HUES6 (cell line): ENCODE data around the gene TSFM.

Source experiments
- H3K27ac ChIP-seq: 2 replicates; pipeline ENCODE4 v1.7.0; 2013; ENCODE audit warnings: low read depth, mild to moderate bottlenecking, low read length, inconsistent platforms
- H3K27me3 ChIP-seq: 2 replicates; pipeline ENCODE4 v1.6.1; 2013; ENCODE audit warnings: low read length; ENCODE audit not compliant: control insufficient read depth, insufficient read depth
- H3K36me3 ChIP-seq: 2 replicates; pipeline ENCODE4 v1.6.1; 2013; ENCODE audit warnings: low read length; ENCODE audit not compliant: control insufficient read depth, insufficient read depth
- H3K4me1 ChIP-seq: 2 replicates; pipeline ENCODE4 v1.6.1; 2013; ENCODE audit warnings: low read length; ENCODE audit not compliant: control insufficient read depth, insufficient read depth
- H3K4me3 ChIP-seq: 2 replicates; pipeline ENCODE4 v1.5.1; 2013; ENCODE audit warnings: low read depth, low read length
- H3K9ac ChIP-seq: one replicate; pipeline ENCODE4 v1.6.1; 2013; ENCODE audit warnings: mild to moderate bottlenecking, low read length
- H3K9me3 ChIP-seq: 2 replicates; pipeline ENCODE4 v1.6.1; 2013; ENCODE audit warnings: low read depth, low read length; ENCODE audit not compliant: control insufficient read depth, insufficient read depth

The TSFM gene

GRCh38 chr12:57809425-57809824 lies 26.8 kb downstream of the TSFM start:
- no peaks in the 10 kb centered on the region for H3K9me3 ChIP-seq
- peaks cover 18% of the 10 kb centered on the region for H3K36me3 ChIP-seq
- H3K4me3 ChIP-seq = no peak overlapping the region
- no peak overlapping the region for H3K27ac ChIP-seq
- no peaks in the 10 kb centered on the region for H3K4me1 ChIP-seq
- no peaks in the 10 kb centered on the region for H3K27me3 ChIP-seq
- no peak overlapping the region for H3K9ac ChIP-seq

GRCh38 chr12:57810450-57810849 lies 27.9 kb downstream of the TSFM start:
- no peaks in the 10 kb centered on the region for H3K4me1 ChIP-seq
- H3K27ac ChIP-seq = no peak overlapping the region
- H3K36me3 ChIP-seq = peaks cover 18% of the 10 kb centered on the region
- no peaks in the 10 kb centered on the region for H3K27me3 ChIP-seq
- no peaks in the 10 kb centered on the region for H3K9me3 ChIP-seq
- no peak overlapping the region for H3K9ac ChIP-seq
- no peak overlapping the region for H3K4me3 ChIP-seq

DNA sequence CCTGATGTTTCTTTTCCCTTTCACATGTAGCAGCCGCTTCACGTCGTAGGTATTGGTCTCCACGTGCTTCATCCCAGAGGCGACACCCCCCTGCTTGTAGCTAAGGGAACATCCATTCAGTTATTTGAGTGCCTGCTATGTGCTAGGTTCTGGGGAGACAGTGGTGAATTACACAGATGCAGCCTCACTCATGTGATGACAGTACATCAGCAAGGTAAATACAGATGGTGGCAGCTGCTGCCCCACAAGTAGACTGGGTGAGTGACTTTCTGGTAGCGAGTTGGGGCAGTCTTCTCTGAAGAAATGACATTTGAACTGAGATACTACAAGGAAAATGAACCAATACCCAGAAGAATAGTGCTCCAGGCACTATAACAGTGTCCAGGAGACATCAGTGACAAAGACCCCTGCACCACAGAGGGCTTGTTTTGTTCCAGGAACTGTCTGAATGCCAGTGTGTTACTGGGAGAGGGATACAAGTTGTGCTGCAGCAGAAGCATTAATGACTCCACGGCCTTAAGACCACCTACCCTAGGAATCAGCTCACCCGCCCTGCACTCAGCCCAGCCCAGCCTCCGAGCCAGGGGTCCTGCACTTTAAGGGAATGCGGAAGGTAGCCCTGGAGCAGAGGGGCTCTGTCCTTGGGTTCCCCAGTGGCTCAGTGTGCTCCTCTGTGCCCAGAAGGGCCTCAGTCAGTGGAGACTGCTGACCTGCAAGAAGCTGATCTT lies 28.6 kb downstream of the TSFM start:
- no peak overlapping the region for H3K9ac ChIP-seq
- peaks cover 18% of the 10 kb centered on the region for H3K36me3 ChIP-seq
- no peaks in the 10 kb centered on the region for H3K9me3 ChIP-seq
- H3K27me3 ChIP-seq = no peaks in the 10 kb centered on the region
- no peak overlapping the region for H3K27ac ChIP-seq
- no peaks in the 10 kb centered on the region for H3K4me1 ChIP-seq
- no peak overlapping the region for H3K4me3 ChIP-seq

- Histone ChIP-seq H3K4me1 (no peaks in the 10 kb centered on the region), H3K9ac (no peak overlapping the region), H3K36me3 (peaks cover 8% of the 10 kb centered on the region), H3K4me3 (no peak overlapping the region), H3K27me3 (no peaks in the 10 kb centered on the region), H3K27ac (no peak overlapping the region), H3K9me3 (no peaks in the 10 kb centered on the region)
These were observed 30.8 kb downstream of the TSFM start for GRCh38 chr12:57813111-57813970.

- peaks cover 7% of the 10 kb centered on the region; the same call in 1 of the 2 replicates for H3K36me3 ChIP-seq
- H3K9me3 ChIP-seq = no peaks in the 10 kb centered on the region
- H3K4me1 ChIP-seq = no peaks in the 10 kb centered on the region; the same call in 1 of the 2 replicates
- H3K4me3 ChIP-seq = no peak overlapping the region
- H3K27ac ChIP-seq = no peak overlapping the region
- H3K9ac ChIP-seq = no peak overlapping the region
- no peaks in the 10 kb centered on the region for H3K27me3 ChIP-seq
These were observed 31.6 kb downstream of the TSFM start for GRCh38 chr12:57813971-57814772.

GRCh38 chr12:57815177-57816000 lies 32.8 kb downstream of the TSFM start:
- H3K4me1 ChIP-seq = no peaks in the 10 kb centered on the region; the same call in 1 of the 2 replicates
- no peak overlapping the region for H3K4me3 ChIP-seq
- no peaks in the 10 kb centered on the region for H3K9me3 ChIP-seq
- H3K27ac ChIP-seq = no peak overlapping the region
- H3K9ac ChIP-seq = no peak overlapping the region
- no peaks in the 10 kb centered on the region for H3K27me3 ChIP-seq
- H3K36me3 ChIP-seq = peaks cover 11% of the 10 kb centered on the region; the same call in 1 of the 2 replicates

DNA sequence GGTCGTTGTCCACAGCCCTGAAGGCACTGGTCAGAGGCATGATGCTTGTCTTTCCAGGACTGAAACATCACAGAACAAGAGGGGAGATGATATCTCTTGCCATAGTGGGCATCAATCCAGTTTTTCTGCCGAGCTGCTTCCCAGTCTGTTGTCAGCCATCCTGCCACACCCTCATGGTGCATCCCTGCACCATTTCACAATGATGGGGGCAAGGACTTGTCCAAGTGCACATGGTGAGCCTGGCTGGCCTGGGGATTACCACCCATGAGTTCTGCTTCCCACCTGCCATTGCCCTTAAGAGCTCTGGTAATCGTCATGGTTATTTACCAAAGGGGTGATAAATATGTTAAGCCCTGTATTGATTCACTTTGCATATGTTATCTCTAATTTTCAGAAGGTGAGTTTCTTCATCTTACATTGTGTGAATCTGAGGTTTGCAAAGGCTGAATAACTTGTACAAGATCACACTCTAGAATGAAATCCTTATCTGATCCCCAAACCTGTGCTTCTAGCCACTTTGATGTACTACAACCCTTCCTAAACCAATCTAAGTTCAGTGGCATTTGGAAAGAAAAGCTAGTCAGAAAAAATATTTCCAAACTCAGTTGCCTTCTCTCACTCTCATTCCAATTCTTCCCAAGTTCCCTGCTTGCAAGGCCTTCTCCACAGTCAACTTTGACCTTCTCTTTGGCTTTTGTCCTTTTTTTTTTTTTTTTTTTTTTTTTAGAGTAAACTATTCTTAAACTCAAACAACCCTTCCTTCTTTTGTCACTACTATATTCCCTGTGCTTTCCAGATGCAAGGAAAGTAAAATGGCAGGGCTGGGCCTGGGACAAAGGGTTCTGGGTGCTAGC lies 33.6 kb downstream of the TSFM start:
- Histone ChIP-seq H3K27ac (no peak overlapping the region), H3K9ac (no peak overlapping the region), H3K4me3 (no peak overlapping the region), H3K27me3 (no peaks in the 10 kb centered on the region), H3K36me3 (peaks cover 9% of the 10 kb centered on the region), H3K4me1 (no peaks in the 10 kb centered on the region; the same call in 1 of the 2 replicates), H3K9me3 (no peaks in the 10 kb centered on the region)

- Histone ChIP-seq H3K27me3 (no peaks in the 10 kb centered on the region), H3K9ac (no peak overlapping the region), H3K4me3 (no peak overlapping the region), H3K4me1 (no peaks in the 10 kb centered on the region; the same call in 1 of the 2 replicates), H3K9me3 (no peaks in the 10 kb centered on the region), H3K36me3 (peaks cover 13% of the 10 kb centered on the region), H3K27ac (no peak overlapping the region)
These were observed 34.2 kb downstream of the TSFM start for GRCh38 chr12:57816855-57817151.

- Histone ChIP-seq H3K4me3 (no peak overlapping the region), H3K27ac (no peak overlapping the region), H3K4me1 (no peaks in the 10 kb centered on the region; the same call in 1 of the 2 replicates), H3K27me3 (no peaks in the 10 kb centered on the region), H3K36me3 (peaks cover 19% of the 10 kb centered on the region), H3K9me3 (no peaks in the 10 kb centered on the region), H3K9ac (no peak overlapping the region)
These were observed 34.8 kb downstream of the TSFM start for GRCh38 chr12:57817261-57817989.
